C4-2B (cell line): ENCODE measurements around the gene EPN3.

Experiments used
- ZFX ChIP-seq: fragments of 450-650 bp; IDR thresholded peaks from 2 replicates; pipeline ENCODE4 v1.6.1; 2017
- TF ChIP-seq, protein P1 (sequence below): fragments of 450-650 bp; conservative IDR thresholded peaks from 2 replicates; pipeline ENCODE4 v1.5.1; 2017; ENCODE audit warnings: mild to moderate bottlenecking

DNA sequence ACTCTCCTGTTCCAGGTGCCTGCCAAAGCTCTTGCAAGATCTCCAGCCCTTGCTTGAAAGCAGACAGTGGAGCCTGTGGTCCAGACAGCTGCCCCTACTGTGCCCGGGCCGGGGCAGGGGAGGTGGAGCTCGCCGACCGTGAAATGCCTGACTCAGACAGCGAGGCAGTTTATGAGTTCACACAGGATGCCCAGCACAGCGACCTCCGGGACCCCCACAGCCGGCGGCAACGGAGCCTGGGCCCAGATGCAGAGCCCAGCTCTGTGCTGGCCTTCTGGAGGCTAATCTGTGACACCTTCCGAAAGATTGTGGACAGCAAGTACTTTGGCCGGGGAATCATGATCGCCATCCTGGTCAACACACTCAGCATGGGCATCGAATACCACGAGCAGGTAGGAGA, 45.6 kb downstream of the EPN3 start:
- TF ChIP-seq, protein P1, sequence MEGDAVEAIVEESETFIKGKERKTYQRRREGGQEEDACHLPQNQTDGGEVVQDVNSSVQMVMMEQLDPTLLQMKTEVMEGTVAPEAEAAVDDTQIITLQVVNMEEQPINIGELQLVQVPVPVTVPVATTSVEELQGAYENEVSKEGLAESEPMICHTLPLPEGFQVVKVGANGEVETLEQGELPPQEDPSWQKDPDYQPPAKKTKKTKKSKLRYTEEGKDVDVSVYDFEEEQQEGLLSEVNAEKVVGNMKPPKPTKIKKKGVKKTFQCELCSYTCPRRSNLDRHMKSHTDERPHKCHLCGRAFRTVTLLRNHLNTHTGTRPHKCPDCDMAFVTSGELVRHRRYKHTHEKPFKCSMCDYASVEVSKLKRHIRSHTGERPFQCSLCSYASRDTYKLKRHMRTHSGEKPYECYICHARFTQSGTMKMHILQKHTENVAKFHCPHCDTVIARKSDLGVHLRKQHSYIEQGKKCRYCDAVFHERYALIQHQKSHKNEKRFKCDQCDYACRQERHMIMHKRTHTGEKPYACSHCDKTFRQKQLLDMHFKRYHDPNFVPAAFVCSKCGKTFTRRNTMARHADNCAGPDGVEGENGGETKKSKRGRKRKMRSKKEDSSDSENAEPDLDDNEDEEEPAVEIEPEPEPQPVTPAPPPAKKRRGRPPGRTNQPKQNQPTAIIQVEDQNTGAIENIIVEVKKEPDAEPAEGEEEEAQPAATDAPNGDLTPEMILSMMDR: no peak
- no peak for TF ChIP-seq ZFX
